GM21367 (cell line): ENCODE results near the gene ROM1.
A peak's percentile ranks its signal among the peaks of the same experiment; 100 is the strongest.
"Not testable (repeated sequence)": the region's sequence is repeated elsewhere in the genome, so short reads cannot be mapped to it uniquely, and the experiment has no call there.

Experiments
- ATAC-seq: cut with Tn5 transposase; IDR thresholded peaks from one replicate; pipeline ENCODE4 v1.9.1; 2021; ENCODE audit not compliant: unreplicated experiment

ROM1 gene

GRCh38 chr11:62648185-62648966 is 35.3 kb downstream of the ROM1 start:
- ATAC-seq, result no peak

DNA sequence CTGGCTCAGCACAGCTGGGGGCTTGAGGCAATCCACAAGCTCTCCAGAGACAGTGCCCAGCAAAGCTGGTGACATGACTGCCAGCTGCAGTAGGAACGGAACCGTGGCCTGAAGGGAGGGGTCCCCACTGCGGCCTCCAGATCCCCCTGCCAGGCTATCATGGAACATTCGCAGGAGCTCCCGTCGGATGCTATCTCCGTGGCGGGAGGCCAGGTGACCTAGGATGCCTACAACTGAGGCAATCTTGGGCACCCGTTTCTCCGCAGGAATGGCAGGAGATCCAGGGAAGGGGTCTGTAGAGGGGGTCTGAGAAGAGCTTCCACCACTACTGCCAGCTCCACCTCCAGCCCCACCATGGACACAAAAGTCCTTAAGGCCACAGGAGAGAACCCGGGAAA is 35.9 kb downstream of the ROM1 start:
- ATAC-seq, result no peak

DNA sequence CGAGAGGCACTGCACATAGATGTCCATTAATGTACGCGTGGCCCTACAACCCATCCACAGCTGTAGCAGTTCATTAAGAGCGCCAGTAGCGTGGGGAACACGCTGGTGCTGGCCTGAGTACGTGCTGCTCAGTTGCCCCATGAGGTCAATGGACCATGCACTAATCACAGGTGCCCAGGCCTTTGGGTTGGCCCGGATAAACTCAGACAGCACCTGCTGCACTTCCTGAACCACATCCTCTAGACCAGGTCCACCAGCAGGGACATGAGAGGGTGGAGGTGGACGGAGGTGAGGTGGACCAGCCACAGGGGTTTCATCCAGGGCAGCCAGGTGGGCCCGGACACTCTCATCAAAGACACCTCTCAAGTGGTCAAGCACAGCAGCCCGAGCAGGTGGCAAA is 36.4 kb downstream of the ROM1 start:
- ATAC-seq, result no peak

GRCh38 chr11:62650283-62650682 is 37.2 kb downstream of the ROM1 start:
- ATAC-seq, result not testable (repeated sequence)

DNA sequence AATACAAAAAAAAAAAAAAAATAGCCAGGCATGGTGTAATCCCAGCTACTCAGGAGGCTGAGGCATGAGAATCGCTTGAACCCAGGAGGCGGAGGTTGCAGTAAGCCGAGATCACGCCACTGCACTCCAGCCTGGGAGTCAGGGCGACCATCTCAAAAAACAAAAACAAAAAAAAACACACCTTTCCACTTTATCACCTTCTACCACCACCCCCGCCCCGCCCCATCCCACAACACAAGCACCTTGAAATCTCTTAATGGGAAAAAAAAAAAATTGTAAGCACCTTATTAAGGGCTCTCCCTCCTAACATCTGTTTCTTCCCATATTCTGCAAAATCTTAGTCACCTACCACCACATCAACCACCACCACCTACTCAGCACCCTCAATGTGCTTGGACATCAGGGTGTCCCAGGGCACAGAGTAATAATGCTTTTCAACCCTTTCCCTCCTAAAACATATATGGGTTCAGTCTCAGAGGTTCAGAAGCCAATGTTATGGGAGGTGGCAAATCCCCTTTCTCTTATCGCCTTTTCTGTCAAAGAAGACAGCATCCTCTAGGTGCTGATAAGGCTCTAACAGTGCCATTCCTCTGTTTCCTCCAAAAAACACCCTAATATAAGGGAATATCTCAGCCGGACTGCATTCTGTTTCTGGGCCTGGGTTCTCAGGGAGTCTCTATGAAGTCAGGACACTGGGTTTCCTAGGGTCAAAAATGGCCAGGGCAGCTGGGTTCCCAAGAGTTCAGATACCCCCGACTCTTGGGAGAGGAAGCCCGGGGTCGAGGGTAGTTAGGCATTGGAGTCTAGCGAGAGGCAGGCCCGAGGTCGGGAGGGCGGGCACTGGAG is 39.3 kb downstream of the ROM1 start:
- peak; percentile 11 for ATAC-seq

GRCh38 chr11:62654297-62654696 is 41.2 kb downstream of the ROM1 start:
- ATAC-seq, result no peak

- ATAC-seq, result no peak
These were observed 43.9 kb downstream of the ROM1 start for GRCh38 chr11:62656796-62657429.

DNA sequence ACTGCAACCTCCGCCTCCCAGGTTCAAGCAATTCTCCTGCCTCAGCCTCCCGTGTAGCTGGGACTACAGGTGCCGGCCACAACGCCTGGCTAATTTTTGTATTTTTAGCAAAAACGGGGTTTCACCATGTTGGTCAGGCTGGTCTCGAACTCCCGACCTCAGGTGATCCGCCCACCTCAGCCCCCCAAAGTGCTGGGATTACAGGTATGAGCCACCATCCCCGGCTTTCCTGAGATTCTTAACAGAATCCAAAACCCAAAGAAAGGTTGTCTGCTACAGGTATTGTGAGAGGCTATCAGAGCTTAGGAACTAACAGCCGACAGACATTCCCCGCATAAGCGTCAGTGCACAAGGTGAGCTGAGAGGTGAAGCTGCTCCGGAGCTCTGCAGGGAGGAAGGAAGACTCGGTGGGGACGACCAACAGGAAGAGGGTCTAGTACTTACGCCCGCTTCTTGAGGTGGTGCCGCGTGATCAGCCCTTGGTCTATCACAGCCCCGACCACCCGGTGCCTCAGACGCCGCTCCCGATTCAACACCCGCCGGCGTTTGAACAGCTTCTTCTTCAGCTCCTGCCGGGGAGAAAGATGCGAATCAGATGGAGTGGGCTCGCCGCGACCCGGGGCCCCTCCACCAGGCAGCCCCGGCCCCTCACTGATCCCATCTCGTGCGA is 51.5 kb downstream of the ROM1 start:
- ATAC-seq, result no peak
